ENCODE results near the gene APPL1.

The APPL1 gene

DNA sequence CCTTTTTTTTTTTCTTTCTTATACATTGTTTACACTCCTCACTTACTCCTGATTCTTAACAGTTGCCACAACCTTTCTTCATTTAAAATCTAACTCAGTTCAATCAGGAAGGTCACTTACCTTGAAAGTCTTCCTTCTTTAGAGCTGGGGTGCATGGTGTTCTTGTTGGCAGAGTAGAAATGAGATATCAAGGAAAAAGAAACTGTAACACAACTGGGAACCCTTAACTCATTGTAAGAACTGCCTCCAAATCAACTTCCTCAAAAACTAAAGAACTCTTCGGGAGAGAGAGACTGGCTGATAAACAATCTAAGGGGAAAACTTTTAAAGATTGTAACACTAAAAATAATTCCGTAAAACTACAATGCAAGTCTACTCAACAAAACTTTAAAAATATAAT is 1.4 kb upstream of the APPL1 start (continued):
- TF ChIP-seq, protein P1, sequence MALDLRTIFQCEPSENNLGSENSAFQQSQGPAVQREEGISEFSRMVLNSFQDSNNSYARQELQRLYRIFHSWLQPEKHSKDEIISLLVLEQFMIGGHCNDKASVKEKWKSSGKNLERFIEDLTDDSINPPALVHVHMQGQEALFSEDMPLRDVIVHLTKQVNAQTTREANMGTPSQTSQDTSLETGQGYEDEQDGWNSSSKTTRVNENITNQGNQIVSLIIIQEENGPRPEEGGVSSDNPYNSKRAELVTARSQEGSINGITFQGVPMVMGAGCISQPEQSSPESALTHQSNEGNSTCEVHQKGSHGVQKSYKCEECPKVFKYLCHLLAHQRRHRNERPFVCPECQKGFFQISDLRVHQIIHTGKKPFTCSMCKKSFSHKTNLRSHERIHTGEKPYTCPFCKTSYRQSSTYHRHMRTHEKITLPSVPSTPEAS (tag by site-specific recombination; IDR thresholded peaks at IDR 0.05) = no peak
- TF ChIP-seq SETDB1 (IDR thresholded peaks at IDR 0.05; ENCODE audit: insufficient read length, low read length) (no peak), ZXDB (tag by site-specific recombination; IDR thresholded peaks at IDR 0.05) (no peak), ZNF521 (tag by site-specific recombination; IDR thresholded peaks at IDR 0.05) (no peak)
- TF ChIP-seq, protein P2, sequence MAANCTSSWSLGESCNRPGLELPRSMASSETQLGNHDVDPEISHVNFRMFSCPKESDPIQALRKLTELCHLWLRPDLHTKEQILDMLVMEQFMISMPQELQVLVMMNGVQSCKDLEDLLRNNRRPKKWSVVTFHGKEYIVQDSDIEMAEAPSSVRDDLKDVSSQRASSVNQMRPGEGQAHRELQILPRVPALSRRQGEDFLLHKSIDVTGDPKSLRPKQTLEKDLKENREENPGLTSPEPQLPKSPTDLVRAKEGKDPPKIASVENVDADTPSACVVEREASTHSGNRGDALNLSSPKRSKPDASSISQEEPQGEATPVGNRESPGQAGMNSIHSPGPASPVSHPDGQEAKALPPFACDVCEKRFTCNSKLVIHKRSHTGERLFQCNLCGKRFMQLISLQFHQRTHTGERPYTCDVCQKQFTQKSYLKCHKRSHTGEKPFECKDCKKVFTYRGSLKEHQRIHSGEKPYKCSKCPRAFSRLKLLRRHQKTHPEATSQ (tag by site-specific recombination; IDR thresholded peaks at IDR 0.05) = no peak

GRCh38 chr3:57227930-57228751 is 612 bp downstream of the APPL1 start:
- ChIA-PET POLR2A (interaction anchor here (0.5 to 1.9 kb wide), 4 partner anchors 12 to 369 kb away, joined by 3 to 7 read pairs (median 4); partner anchors contain the start of gene ARF4), CTCF (interaction anchor here (1.2 kb wide), 1 partner anchor 233 kb away, joined by 4 read pairs; no protein-coding TSS in a partner anchor)
- TF ChIP-seq, protein P3, sequence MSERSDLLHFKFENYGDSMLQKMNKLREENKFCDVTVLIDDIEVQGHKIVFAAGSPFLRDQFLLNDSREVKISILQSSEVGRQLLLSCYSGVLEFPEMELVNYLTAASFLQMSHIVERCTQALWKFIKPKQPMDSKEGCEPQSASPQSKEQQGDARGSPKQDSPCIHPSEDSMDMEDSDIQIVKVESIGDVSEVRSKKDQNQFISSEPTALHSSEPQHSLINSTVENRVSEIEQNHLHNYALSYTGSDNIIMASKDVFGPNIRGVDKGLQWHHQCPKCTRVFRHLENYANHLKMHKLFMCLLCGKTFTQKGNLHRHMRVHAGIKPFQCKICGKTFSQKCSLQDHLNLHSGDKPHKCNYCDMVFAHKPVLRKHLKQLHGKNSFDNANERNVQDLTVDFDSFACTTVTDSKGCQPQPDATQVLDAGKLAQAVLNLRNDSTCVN (tag by site-specific recombination; optimal IDR thresholded peaks at IDR 0.05) = peak; percentile 62
- TF ChIP-seq ZBTB8A (tag by site-specific recombination; IDR thresholded peaks at IDR 0.05) (peak; percentile 62), ZNF585B (tag by site-specific recombination; IDR thresholded peaks at IDR 0.05) (no peak), ZNF26 (tag by site-specific recombination; IDR thresholded peaks at IDR 0.05) (no peak), ZNF341 (tag by site-specific recombination; IDR thresholded peaks at IDR 0.05; ENCODE audit: low read depth) (peak; percentile 14; the same call in 1 of the 2 replicates), ZNF629 (tag by site-specific recombination; IDR thresholded peaks at IDR 0.05) (no peak), ZNF596 (tag by site-specific recombination; IDR thresholded peaks at IDR 0.05) (peak; percentile 38; the same call in 1 of the 2 replicates), ZBTB44 (tag by site-specific recombination; IDR thresholded peaks at IDR 0.05) (no peak), RBAK (tag by site-specific recombination; IDR thresholded peaks at IDR 0.05) (no peak), ZNF248 (tag by site-specific recombination; IDR thresholded peaks at IDR 0.05) (no peak), ZBTB48 (tag by site-specific recombination; IDR thresholded peaks at IDR 0.05) (peak; percentile 35; the same call in 1 of the 2 replicates), ZEB2 (tag by site-specific recombination; IDR thresholded peaks at IDR 0.05) (peak; percentile 20; the same call in 1 of the 2 replicates), EGR2 (tag by site-specific recombination; IDR thresholded peaks at IDR 0.05; ENCODE audit: low read depth) (0 out of 2 replicates have a peak, but pooled peaks have one; percentile 2), ZNF18 (tag by site-specific recombination; IDR thresholded peaks at IDR 0.05) (no peak), MYNN (tag by site-specific recombination; IDR thresholded peaks at IDR 0.05; ENCODE audit: borderline replicate concordance) (peak; percentile 98), YY2 (tag by site-specific recombination; IDR thresholded peaks at IDR 0.05) (no peak), ZNF10 (tag by site-specific recombination; IDR thresholded peaks at IDR 0.05) (no peak)
- TF ChIP-seq, protein P4, sequence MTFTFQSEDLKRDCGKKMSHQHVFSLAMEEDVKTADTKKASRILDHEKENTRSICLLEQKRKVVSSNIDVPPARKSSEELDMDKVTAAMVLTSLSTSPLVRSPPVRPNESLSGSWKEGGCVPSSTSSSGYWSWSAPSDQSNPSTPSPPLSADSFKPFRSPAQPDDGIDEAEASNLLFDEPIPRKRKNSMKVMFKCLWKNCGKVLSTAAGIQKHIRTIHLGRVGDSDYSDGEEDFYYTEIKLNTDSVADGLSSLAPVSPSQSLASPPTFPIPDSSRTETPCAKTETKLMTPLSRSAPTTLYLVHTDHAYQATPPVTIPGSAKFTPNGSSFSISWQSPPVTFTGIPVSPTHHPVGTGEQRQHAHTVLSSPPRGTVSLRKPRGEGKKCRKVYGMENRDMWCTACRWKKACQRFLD (tag by site-specific recombination; IDR thresholded peaks at IDR 0.05) = no peak

More at GRCh38 chr3:57227930-57228751, 612 bp downstream of the APPL1 start:
- H3K4me1 ChIP-seq (ENCODE audit: control insufficient read depth, insufficient read depth, low read length) = no peaks in the 10 kb centered on the region; the same call in 1 of the 2 replicates
- peak overlapping the region; percentile 88 for H3K4me3 ChIP-seq (ENCODE audit: low read depth, low read length)
- H3K9me3 ChIP-seq (ENCODE audit: control insufficient read depth, insufficient read depth, low read depth, low read length) = no peaks in the 10 kb centered on the region
- peaks cover 3 to 4% of the 10 kb centered on the region in 2 experiments; a peak in 2 of 3 replicates for H3K36me3 ChIP-seq (ENCODE audit: control insufficient read depth in 2 of 2, insufficient read depth in 1 of 2, low read length in 2 of 2)
- H3K27ac ChIP-seq (ENCODE audit: extremely low read depth, low read depth, low read length) = peak overlapping the region; percentile 90
